HG03139 (cell line): Measurements from ENCODE around the gene PRKCI.
"Not testable (repeated sequence)": the region's sequence is repeated elsewhere in the genome, so short reads cannot be mapped to it uniquely, and the experiment has no call there.

ENCODE experiments used
- ATAC-seq: cut with Tn5 transposase; IDR thresholded peaks from one replicate; pipeline ENCODE4 v1.9.1; 2021; ENCODE audit not compliant: unreplicated experiment

The PRKCI gene

GRCh38 chr3:170278627-170279026 is 56.4 kb downstream of the PRKCI start:
- no peak for ATAC-seq

GRCh38 chr3:170290194-170290593 is 68.0 kb downstream of the PRKCI start:
- ATAC-seq = no peak

- ATAC-seq = no peak
These were observed 73.4 kb downstream of the PRKCI start for GRCh38 chr3:170295586-170295985.

- ATAC-seq = no peak
These were observed 74.5 kb downstream of the PRKCI start for GRCh38 chr3:170296703-170297102.

- ATAC-seq = no peak
These were observed 79.2 kb downstream of the PRKCI start for GRCh38 chr3:170301405-170301804.

- ATAC-seq = no peak
These were observed 79.8 kb downstream of the PRKCI start for GRCh38 chr3:170302008-170302407.

GRCh38 chr3:170306015-170306414 is 83.8 kb downstream of the PRKCI start:
- ATAC-seq = no peak

GRCh38 chr3:170307671-170308405 is 85.6 kb downstream of the PRKCI start:
- no peak for ATAC-seq

GRCh38 chr3:170309046-170309445 is 86.8 kb downstream of the PRKCI start:
- no peak for ATAC-seq

- no peak for ATAC-seq
These were observed 95.7 kb downstream of the PRKCI start for GRCh38 chr3:170317954-170318353.

GRCh38 chr3:170320461-170321121 is 98.4 kb downstream of the PRKCI start:
- ATAC-seq = no peak

GRCh38 chr3:170321321-170322034 is 99.3 kb downstream of the PRKCI start:
- ATAC-seq = no peak

- no peak for ATAC-seq
These were observed 100.5 kb downstream of the PRKCI start for GRCh38 chr3:170322566-170323269.

GRCh38 chr3:170323331-170323730 is 101.1 kb downstream of the PRKCI start:
- no peak for ATAC-seq

GRCh38 chr3:170324962-170325361 is 102.7 kb downstream of the PRKCI start:
- ATAC-seq = no peak

- no peak for ATAC-seq
These were observed 105.0 kb downstream of the PRKCI start for GRCh38 chr3:170327040-170327808.

GRCh38 chr3:170327868-170328548 is 105.8 kb downstream of the PRKCI start:
- ATAC-seq = not testable (repeated sequence)

GRCh38 chr3:170330366-170330765 is 108.1 kb downstream of the PRKCI start:
- ATAC-seq = no peak

GRCh38 chr3:170331143-170331542 is 108.9 kb downstream of the PRKCI start:
- no peak for ATAC-seq

GRCh38 chr3:170337420-170337819 is 115.2 kb downstream of the PRKCI start:
- ATAC-seq = no peak
